SK-N-SH treated with all-trans-retinoic acid at 6 μM for 48 hours (cell line): ENCODE results near the gene ADCY5.

Source experiments
- ATAC-seq: fragments of 200-7000 bp; cut with Tn5 transposase; 3 replicates; pipeline ENCODE4 v1.9.1; 2020; ENCODE audit warnings: mild to moderate bottlenecking, moderate library complexity
- ARNTL ChIP-seq: fragments of 450-650 bp; formaldehyde crosslinking; IDR thresholded peaks from 2 replicates; pipeline ENCODE4 v1.5.0; 2020; ENCODE audit warnings: low read depth, mild to moderate bottlenecking, moderate library complexity, borderline replicate concordance
- BACH2 ChIP-seq: fragments of 250-450 bp; sonication (Bioruptor Pico); IDR thresholded peaks from 2 replicates; pipeline ENCODE4 v1.9.0; 2021; ENCODE audit warnings: mild to moderate bottlenecking, borderline replicate concordance
- CSDC2 ChIP-seq: fragments of 250-450 bp; sonication (Bioruptor Pico); IDR thresholded peaks from 2 replicates; pipeline ENCODE4 v1.5.0; 2020; ENCODE audit warnings: mild to moderate bottlenecking, moderate library complexity
- ESRRG ChIP-seq: fragments of 250-450 bp; sonication (Bioruptor Pico); IDR thresholded peaks from 2 replicates; pipeline ENCODE4 v1.6.1; 2021; ENCODE audit warnings: mild to moderate bottlenecking
- GLIS3 ChIP-seq: fragments of 250-450 bp; sonication (Bioruptor Pico); IDR thresholded peaks from 2 replicates; pipeline ENCODE4 v1.5.0; 2020; ENCODE audit warnings: mild to moderate bottlenecking, moderate library complexity
- OSR1 ChIP-seq: fragments of 250-450 bp; sonication (Bioruptor Pico); IDR thresholded peaks from 2 replicates; pipeline ENCODE4 v1.8.0; 2022; ENCODE audit warnings: moderate library complexity, mild to moderate bottlenecking, inconsistent platforms
- SNAI2 ChIP-seq: fragments of 250-450 bp; sonication (Bioruptor Pico); IDR thresholded peaks from 2 replicates; pipeline ENCODE4 v1.5.0; 2020; ENCODE audit warnings: mild to moderate bottlenecking, moderate library complexity
- ZFP3 ChIP-seq: fragments of 250-450 bp; sonication (Bioruptor Pico); IDR thresholded peaks from 2 replicates; pipeline ENCODE4 v1.5.0; 2020; ENCODE audit warnings: mild to moderate bottlenecking, moderate library complexity
- ZFP30 ChIP-seq: fragments of 450-650 bp; formaldehyde crosslinking; IDR thresholded peaks from 2 replicates; pipeline ENCODE4 v1.5.0; 2022; ENCODE audit warnings: mild to moderate bottlenecking, moderate library complexity
- ZNF565 ChIP-seq: fragments of 450-650 bp; formaldehyde crosslinking; conservative IDR thresholded peaks from 2 replicates; pipeline ENCODE4 v1.5.0; 2020; ENCODE audit warnings: low read depth, mild to moderate bottlenecking, moderate library complexity
- TF ChIP-seq, protein P1 (sequence below): fragments of 250-450 bp; sonication (Bioruptor Pico); IDR thresholded peaks from 2 replicates; pipeline ENCODE4 v1.8.0; 2021; ENCODE audit warnings: low read depth, mild to moderate bottlenecking, moderate library complexity, borderline replicate concordance
- TF ChIP-seq, protein P2 (sequence below): fragments of 250-450 bp; sonication (Bioruptor Pico); IDR thresholded peaks from 2 replicates; pipeline ENCODE4 v1.5.1; 2020; ENCODE audit warnings: low read depth, mild to moderate bottlenecking, moderate library complexity
- TF ChIP-seq, protein P3 (sequence below): fragments of 250-450 bp; sonication (Bioruptor Pico); IDR thresholded peaks from 2 replicates; pipeline ENCODE4 v1.8.0; 2020; ENCODE audit warnings: mild to moderate bottlenecking, moderate library complexity, borderline replicate concordance
- TF ChIP-seq, protein P4 (sequence below): fragments of 250-450 bp; sonication (Bioruptor Pico); IDR thresholded peaks from 2 replicates; pipeline ENCODE4 v1.5.1; 2021; ENCODE audit warnings: mild to moderate bottlenecking, moderate library complexity

ADCY5 gene

DNA sequence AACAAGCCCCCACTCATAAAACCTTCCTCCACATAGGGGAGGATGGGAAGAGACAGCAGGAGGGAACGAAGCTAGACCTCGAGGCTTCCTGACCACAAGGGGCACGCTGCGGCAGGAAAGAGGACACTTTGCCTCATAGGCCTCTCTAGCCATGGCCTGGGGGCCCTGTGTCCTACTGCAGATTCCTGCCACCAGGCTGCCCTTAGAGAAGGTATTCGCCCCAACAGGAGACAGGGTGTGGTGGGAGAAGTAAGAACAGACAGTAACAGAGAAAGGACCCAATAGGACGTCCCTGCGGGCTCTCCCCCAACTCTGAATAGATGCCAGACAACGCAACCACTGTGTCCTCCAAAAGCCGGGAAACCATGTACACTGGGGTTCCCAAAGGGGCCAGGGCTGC, 36.8 kb downstream of the ADCY5 start:
- ATAC-seq, result no peak
- TF ChIP-seq SNAI2 (CRISPR knock-in tag), result no peak
- TF ChIP-seq CSDC2 (CRISPR knock-in tag), result no peak
- TF ChIP-seq, protein P1, sequence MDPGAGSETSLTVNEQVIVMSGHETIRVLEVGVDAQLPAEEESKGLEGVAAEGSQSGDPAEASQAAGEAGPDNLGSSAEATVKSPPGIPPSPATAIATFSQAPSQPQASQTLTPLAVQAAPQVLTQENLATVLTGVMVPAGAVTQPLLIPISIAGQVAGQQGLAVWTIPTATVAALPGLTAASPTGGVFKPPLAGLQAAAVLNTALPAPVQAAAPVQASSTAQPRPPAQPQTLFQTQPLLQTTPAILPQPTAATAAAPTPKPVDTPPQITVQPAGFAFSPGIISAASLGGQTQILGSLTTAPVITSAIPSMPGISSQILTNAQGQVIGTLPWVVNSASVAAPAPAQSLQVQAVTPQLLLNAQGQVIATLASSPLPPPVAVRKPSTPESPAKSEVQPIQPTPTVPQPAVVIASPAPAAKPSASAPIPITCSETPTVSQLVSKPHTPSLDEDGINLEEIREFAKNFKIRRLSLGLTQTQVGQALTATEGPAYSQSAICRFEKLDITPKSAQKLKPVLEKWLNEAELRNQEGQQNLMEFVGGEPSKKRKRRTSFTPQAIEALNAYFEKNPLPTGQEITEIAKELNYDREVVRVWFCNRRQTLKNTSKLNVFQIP (CRISPR knock-in tag), result no peak
- no peak for TF ChIP-seq BACH2 (CRISPR knock-in tag)
- no peak for TF ChIP-seq ARNTL (CRISPR knock-in tag)
- no peak for TF ChIP-seq ZFP30 (CRISPR knock-in tag)
- TF ChIP-seq, protein P2, sequence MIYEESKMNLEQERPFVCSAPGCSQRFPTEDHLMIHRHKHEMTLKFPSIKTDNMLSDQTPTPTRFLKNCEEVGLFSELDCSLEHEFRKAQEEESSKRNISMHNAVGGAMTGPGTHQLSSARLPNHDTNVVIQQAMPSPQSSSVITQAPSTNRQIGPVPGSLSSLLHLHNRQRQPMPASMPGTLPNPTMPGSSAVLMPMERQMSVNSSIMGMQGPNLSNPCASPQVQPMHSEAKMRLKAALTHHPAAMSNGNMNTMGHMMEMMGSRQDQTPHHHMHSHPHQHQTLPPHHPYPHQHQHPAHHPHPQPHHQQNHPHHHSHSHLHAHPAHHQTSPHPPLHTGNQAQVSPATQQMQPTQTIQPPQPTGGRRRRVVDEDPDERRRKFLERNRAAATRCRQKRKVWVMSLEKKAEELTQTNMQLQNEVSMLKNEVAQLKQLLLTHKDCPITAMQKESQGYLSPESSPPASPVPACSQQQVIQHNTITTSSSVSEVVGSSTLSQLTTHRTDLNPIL (CRISPR knock-in tag), result no peak
- TF ChIP-seq GLIS3 (CRISPR knock-in tag), result no peak
- TF ChIP-seq, protein P3, sequence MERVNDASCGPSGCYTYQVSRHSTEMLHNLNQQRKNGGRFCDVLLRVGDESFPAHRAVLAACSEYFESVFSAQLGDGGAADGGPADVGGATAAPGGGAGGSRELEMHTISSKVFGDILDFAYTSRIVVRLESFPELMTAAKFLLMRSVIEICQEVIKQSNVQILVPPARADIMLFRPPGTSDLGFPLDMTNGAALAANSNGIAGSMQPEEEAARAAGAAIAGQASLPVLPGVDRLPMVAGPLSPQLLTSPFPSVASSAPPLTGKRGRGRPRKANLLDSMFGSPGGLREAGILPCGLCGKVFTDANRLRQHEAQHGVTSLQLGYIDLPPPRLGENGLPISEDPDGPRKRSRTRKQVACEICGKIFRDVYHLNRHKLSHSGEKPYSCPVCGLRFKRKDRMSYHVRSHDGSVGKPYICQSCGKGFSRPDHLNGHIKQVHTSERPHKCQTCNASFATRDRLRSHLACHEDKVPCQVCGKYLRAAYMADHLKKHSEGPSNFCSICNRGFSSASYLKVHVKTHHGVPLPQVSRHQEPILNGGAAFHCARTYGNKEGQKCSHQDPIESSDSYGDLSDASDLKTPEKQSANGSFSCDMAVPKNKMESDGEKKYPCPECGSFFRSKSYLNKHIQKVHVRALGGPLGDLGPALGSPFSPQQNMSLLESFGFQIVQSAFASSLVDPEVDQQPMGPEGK, result no peak

DNA sequence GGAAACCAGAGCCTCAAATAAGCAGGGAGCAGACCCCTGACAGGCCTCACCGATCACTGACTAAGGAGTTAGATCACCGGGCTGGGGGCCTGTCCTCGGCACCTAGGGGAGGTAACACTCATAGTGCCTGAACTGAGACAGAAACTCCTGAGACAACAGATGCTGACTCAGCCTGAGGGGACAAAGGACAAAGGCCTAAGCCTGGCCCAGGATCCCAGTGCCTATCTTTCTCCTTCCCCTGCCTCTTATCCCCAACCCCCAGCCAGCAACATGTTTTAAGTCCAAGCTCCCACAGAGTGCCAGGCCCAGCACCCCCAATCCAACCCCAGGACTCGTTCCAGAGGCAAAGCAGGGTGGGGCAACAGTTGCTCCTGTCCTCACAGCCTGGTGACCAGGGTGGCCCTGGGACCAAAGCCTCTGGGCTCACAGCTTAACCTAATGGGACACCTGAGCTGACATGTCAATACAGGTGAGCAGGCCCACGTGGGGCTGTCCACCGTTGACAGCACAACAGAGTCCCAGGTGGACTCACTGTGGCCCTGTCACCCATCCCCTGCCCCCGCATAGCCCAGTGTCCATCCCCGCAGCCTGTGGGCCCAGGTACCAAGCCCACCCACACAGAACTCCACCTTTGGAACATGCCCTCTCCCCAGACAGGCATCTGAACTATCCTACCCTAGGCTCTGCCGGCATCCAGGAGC, 37.4 kb downstream of the ADCY5 start:
- ATAC-seq, result no peak

More for the DNA sequence above, 37.4 kb downstream of the ADCY5 start:
- TF ChIP-seq, protein P2 (CRISPR knock-in tag), result no peak
- TF ChIP-seq OSR1 (CRISPR knock-in tag), result no peak
- no peak for TF ChIP-seq ESRRG (CRISPR knock-in tag)
- no peak for TF ChIP-seq ZFP3 (CRISPR knock-in tag)
- TF ChIP-seq SNAI2 (CRISPR knock-in tag), result no peak
- TF ChIP-seq, protein P4, sequence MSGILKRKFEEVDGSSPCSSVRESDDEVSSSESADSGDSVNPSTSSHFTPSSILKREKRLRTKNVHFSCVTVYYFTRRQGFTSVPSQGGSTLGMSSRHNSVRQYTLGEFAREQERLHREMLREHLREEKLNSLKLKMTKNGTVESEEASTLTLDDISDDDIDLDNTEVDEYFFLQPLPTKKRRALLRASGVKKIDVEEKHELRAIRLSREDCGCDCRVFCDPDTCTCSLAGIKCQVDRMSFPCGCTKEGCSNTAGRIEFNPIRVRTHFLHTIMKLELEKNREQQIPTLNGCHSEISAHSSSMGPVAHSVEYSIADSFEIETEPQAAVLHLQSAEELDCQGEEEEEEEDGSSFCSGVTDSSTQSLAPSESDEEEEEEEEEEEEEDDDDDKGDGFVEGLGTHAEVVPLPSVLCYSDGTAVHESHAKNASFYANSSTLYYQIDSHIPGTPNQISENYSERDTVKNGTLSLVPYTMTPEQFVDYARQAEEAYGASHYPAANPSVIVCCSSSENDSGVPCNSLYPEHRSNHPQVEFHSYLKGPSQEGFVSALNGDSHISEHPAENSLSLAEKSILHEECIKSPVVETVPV (CRISPR knock-in tag), result no peak
- no peak for TF ChIP-seq BACH2 (CRISPR knock-in tag)
- TF ChIP-seq, protein P1 (CRISPR knock-in tag), result no peak
- TF ChIP-seq, protein P3, result no peak
- no peak for TF ChIP-seq ZNF565 (CRISPR knock-in tag)
